Measurements from ENCODE around the gene AIFM1.

AIFM1 gene

GRCh38 chrX:130170752-130171445, 5.3 kb upstream of the AIFM1 start:
- no peak for DNase-seq (ENCODE audit: low read depth)

GRCh38 chrX:130167040-130167439, 1.4 kb upstream of the AIFM1 start:
- no peak for DNase-seq (ENCODE audit: low read depth)

- DNase-seq (ENCODE audit: low read depth) = no peak
Measured at GRCh38 chrX:130166503-130166777, 799 bp upstream of the AIFM1 start.

GRCh38 chrX:130165181-130165702, 399 bp downstream of the AIFM1 start:
- no peak for DNase-seq (ENCODE audit: low read depth)

- DNase-seq (ENCODE audit: low read depth) = no peak
Measured at GRCh38 chrX:130163398-130163797, 2.2 kb downstream of the AIFM1 start.

GRCh38 chrX:130162094-130162735, 3.4 kb downstream of the AIFM1 start:
- DNase-seq (ENCODE audit: low read depth) = no peak

- no peak for DNase-seq (ENCODE audit: low read depth)
Measured at GRCh38 chrX:130159776-130160175, 5.9 kb downstream of the AIFM1 start.

- no peak for DNase-seq (ENCODE audit: low read depth)
Measured at GRCh38 chrX:130158311-130158710, 7.3 kb downstream of the AIFM1 start.

GRCh38 chrX:130155564-130155963, 10.1 kb downstream of the AIFM1 start:
- no peak for DNase-seq (ENCODE audit: low read depth)

GRCh38 chrX:130147631-130148030, 18.0 kb downstream of the AIFM1 start:
- no peak for DNase-seq (ENCODE audit: low read depth)

GRCh38 chrX:130145123-130145522, 20.5 kb downstream of the AIFM1 start:
- DNase-seq (ENCODE audit: low read depth) = no peak

GRCh38 chrX:130144509-130144908, 21.1 kb downstream of the AIFM1 start:
- DNase-seq (ENCODE audit: low read depth) = no peak

- DNase-seq (ENCODE audit: low read depth) = no peak
Measured at GRCh38 chrX:130139474-130140201, 26.0 kb downstream of the AIFM1 start.

GRCh38 chrX:130136961-130137360, 28.7 kb downstream of the AIFM1 start:
- no peak for DNase-seq (ENCODE audit: low read depth)

- no peak for DNase-seq (ENCODE audit: low read depth)
Measured at GRCh38 chrX:130136496-130136895, 29.1 kb downstream of the AIFM1 start.

- DNase-seq (ENCODE audit: low read depth) = no peak
Measured at GRCh38 chrX:130130990-130131389, 34.7 kb downstream of the AIFM1 start.

GRCh38 chrX:130125091-130125874, 40.4 kb downstream of the AIFM1 start:
- no peak for DNase-seq (ENCODE audit: low read depth)

- DNase-seq (ENCODE audit: low read depth) = no peak
Measured at GRCh38 chrX:130124577-130124976, 41.1 kb downstream of the AIFM1 start.

- DNase-seq (ENCODE audit: low read depth) = no peak
Measured at GRCh38 chrX:130121505-130121800, 44.2 kb downstream of the AIFM1 start.

- no peak for DNase-seq (ENCODE audit: low read depth)
Measured at GRCh38 chrX:130120746-130121504, 44.7 kb downstream of the AIFM1 start.

GRCh38 chrX:130120321-130120731, 45.3 kb downstream of the AIFM1 start:
- no peak for DNase-seq (ENCODE audit: low read depth)

Data from non-pigmented ciliary epithelial cell (primary cell).